HG02938 (cell line): Measurements from ENCODE around the gene TENM3.

Experiments
- ATAC-seq: cut with Tn5 transposase; IDR thresholded peaks from one replicate; pipeline ENCODE4 v1.9.1; 2021; ENCODE audit warnings: mild to moderate bottlenecking, moderate library complexity; ENCODE audit not compliant: unreplicated experiment

Gene TENM3

GRCh38 chr4:182548156-182548555 is 305.0 kb downstream of the TENM3 start:
- no peak for ATAC-seq

GRCh38 chr4:182549356-182549755 is 306.2 kb downstream of the TENM3 start:
- ATAC-seq = no peak

DNA sequence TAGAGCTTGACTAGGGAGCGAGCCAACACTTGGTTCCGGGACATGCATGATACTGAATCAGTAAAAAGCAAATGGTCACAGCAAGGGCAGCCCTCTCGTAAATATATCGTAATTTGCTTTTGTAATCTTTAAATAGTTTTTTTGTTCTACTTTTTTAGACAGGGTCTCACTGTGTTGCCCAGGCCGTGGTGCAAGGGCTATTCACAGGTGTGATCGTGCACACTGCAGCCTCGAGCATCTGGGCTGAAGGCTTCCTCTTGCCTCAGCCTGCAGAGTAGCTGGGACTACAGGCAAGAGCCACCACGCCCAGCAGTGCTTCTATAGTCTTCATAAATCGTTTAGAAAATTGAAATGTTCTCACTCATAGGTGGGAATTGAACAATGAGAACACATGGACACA is 309.7 kb downstream of the TENM3 start:
- ATAC-seq = no peak

GRCh38 chr4:182553653-182554052 is 310.5 kb downstream of the TENM3 start:
- ATAC-seq = no peak

DNA sequence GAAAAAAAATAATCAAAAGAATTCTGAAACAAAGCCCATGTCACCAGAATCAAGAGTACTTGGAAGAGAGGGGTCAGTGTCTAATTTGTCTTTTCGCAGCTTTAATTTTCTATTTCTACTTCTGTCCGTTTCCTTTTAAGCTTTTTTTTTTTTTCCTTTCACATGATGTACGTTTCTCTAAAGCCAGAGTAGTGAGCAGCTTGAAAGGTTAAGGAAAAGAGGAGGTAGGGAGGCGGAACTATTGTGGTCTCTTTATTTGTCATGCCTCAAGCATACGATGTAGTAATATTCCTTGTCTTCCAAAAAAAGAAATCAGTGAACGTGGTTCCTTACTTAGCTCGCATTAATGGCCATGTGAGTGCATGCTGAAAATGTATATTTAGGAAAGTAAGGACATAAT is 311.5 kb downstream of the TENM3 start:
- no peak for ATAC-seq

DNA sequence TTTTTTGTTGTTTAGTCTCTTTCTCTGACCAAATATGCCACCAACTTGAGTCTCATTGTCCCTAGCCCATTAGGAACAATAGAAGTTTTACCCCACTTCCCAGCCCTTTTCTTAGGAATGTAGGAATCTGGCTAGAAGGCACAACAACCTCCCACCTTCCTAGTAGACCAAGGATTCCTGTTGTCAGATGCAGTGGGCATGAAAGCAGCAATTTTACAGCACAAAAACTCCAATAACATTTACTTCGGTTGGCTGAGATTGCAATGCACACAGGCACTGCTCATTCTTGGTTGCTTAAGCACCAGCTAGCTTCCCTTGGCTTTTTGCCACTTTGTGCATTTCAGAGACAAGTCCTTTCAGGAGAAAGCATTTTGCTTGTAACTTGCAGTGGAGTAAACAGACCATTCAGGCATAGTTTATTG is 312.8 kb downstream of the TENM3 start:
- ATAC-seq = no peak

DNA sequence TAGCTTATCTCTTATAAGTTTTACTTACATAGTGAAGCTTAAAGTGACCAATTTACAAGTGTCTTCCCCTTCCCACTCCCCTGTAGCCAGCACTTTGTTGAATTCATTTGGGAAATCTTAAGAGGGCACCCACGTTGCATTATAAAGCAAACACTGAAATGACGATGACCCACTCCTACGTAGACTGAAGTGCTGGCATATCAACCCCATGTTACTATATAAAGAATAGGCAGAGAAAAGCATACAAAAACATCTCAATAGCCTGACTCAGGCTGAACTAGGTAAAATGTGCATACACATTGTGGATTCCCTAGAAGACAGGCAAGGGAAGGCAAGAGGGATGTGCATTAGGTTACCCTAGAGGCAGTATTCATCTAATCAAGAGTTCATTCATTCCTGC is 313.4 kb downstream of the TENM3 start:
- ATAC-seq = no peak

DNA sequence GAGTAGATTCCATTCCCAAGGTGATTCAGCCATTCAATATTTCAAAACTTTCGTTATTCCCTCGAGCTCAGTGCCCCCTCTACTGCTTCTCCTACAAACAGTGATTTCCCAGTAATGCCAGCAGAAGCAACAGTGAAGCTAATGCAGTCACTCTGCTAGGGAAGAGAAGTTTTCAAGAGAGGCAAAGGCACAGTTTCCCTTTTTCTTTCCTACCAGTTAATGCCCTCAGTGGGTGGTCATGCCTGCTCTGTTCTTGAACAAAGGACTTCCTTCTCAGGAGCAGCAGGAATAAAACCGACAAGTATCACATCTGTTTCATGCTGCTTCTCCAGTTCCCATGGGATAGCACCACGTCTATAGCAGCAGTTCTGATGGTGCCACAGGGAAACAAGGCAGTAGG is 317.2 kb downstream of the TENM3 start:
- ATAC-seq = no peak

- ATAC-seq = no peak
These were observed 319.1 kb downstream of the TENM3 start for GRCh38 chr4:182562350-182562749.

GRCh38 chr4:182564724-182565369 is 321.6 kb downstream of the TENM3 start:
- ATAC-seq = no peak

- no peak for ATAC-seq
These were observed 323.9 kb downstream of the TENM3 start for GRCh38 chr4:182567119-182567518.

DNA sequence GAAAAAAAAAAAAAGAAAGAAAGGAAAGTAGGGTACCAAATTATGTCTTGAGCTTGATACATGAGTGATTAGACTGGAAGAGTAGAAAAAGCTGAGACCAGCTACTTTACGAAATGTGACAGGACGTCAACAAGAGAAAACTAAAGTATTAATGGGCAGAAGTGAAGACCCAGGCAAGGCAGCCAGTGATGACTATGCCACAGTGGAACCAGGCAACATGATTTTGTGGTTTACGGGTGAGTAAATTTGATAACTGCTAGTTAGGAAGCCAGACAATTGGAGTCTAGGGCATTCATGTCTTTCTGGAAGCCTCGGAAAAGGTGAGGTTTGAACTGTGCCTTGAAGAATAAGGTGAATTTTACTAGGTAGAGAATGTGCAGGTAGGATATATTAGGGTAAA is 326.4 kb downstream of the TENM3 start:
- ATAC-seq = no peak

DNA sequence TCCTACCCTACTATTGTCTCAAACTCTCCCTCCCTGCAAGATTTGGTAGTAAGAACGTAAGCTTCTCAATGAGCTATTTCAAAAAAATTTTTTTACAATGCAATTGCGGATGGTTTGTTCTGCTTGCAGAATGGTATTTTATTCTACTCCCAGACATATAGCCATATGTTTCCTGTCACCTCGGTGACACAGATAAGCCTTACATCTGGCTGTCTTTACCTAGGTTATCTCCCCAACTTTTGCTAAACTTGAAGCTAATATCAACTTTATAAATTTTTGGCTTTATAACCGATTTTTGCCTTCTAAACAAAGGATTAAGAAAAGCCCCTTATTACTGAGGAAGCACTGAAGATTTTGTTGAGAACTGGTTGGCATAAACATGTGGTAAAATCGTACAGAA is 331.5 kb downstream of the TENM3 start:
- ATAC-seq = no peak

- ATAC-seq = no peak
These were observed 332.0 kb downstream of the TENM3 start for GRCh38 chr4:182575225-182575624.

- ATAC-seq = no peak
These were observed 333.5 kb downstream of the TENM3 start for GRCh38 chr4:182576601-182577289.

- no peak for ATAC-seq
These were observed 334.2 kb downstream of the TENM3 start for GRCh38 chr4:182577411-182577810.

- no peak for ATAC-seq
These were observed 335.2 kb downstream of the TENM3 start for GRCh38 chr4:182578402-182578801.

DNA sequence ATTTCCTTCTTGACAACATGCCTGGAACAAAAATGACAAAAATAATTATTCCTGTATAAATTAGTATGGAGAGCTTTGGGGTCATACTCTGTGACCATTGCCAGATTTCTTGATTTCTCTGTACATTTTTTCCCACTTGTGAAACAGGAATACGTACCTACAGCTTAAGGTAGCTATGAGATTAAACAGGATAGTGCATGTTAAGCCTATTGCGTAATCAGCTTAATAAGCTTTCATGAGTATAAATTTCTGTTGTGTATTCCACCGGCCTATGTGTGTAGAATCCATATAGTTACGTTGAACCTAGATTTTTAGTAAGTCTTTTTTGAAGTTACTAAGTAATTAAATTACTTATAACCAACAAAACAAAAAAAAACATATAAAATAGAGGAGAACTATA is 339.0 kb downstream of the TENM3 start:
- no peak for ATAC-seq

- ATAC-seq = no peak
These were observed 340.7 kb downstream of the TENM3 start for GRCh38 chr4:182583703-182584415.

DNA sequence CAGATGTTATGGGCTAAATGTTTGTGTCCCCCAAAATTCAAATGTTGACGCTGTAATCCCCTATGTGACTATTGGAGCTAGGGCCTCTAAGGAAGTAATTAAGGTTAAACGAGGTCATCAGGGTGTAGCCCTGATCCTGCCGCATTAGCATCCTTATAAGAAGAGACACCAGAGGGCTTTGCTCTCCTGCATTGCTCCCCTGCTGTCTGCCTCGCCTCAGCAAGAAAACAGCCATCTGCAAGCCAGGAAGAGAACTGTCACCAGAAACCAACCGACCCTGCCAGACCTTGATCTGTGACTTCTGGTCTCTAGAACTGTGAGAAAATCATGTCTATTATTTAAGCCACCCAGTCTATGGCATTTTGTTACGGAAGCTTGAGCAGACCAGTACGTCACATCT is 342.1 kb downstream of the TENM3 start:
- ATAC-seq = no peak

DNA sequence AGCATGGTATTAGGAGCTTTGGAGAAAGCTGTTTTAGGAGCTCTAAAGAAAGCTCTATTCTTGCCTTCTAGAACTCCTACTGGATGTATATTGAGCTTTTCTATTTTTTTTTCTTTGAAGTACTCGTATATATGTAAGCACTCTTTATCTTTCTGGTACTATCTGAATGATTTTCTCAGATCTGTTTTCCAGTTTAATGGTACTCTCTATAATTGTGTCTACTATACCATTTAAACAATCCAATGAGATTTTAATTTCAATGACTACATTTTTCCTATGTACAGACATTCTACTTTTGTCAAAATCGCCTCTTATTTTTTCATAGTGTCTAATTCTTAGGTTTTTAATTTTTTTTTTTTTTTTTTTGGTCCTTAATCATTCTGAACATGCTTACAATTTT is 345.9 kb downstream of the TENM3 start:
- ATAC-seq = no peak

DNA sequence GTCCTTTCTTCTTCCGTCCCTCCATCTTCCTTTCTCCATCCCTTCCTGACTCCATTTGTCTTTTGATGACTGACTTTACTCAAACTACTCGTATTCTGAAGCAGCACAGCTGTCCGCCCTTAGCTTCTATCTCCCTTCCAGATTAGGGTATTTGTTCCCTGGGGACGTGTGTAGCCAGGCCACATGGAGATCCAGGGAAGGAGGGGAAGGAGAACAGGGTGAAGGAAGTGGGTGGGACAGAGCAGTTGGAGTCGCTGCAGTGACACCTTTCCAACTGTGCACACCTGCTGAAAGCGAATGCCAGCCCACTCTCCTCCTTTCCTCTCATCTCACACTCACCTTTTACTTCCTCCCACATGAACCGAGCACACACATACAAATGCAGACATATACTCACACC is 350.2 kb downstream of the TENM3 start:
- ATAC-seq = no peak
